WTC11 (cell line): ENCODE results near the gene UNC93A. TPM values are rescaled to one million over a fixed set of nuclear protein-coding genes. Genes with fewer than 3 reads are reported as not detected.

Experiments used
- ATAC-seq: fragments of 200-7000 bp; cut with Tn5 transposase; 2 replicates; pipeline ENCODE4 v1.10.0; 2021; ENCODE audit warnings: mild to moderate bottlenecking, moderate library complexity
- CTCF ChIA-PET: fragments of 300-600 bp; sonication (Branson Sonifier 250); formaldehyde crosslinking; loops from one replicate; lab custom pipeline; 2021; ENCODE audit warnings: antibody characterized with exemption; lab: Charles Lee
- POLR2A ChIA-PET: fragments of 350-600 bp; sonication (Branson Sonifier 250); formaldehyde crosslinking; loops from one replicate; lab custom pipeline; 2021; ENCODE audit warnings: antibody characterized with exemption; lab: Charles Lee
- DNase-seq: peaks from one replicate; pipeline ENCODE4 v3.0.0; 2021; ENCODE audit warnings: low spot score
- H3K27ac Mint-ChIP-seq: 2 replicates; pipeline ENCODE4 v1.8.0; 2021; ENCODE audit warnings: mixed read lengths
- H3K27me3 Mint-ChIP-seq: 2 replicates; pipeline ENCODE4 v1.8.0; 2021; ENCODE audit warnings: low read depth, mild to moderate bottlenecking, moderate library complexity, mixed read lengths
- H3K36me3 Mint-ChIP-seq: 2 replicates; pipeline ENCODE4 v1.8.0; 2021; ENCODE audit warnings: mixed read lengths
- H3K4me1 Mint-ChIP-seq: 2 replicates; pipeline ENCODE4 v1.8.0; 2022; ENCODE audit warnings: mixed read lengths
- H3K4me3 Mint-ChIP-seq: 2 replicates; pipeline ENCODE4 v1.8.0; 2021; ENCODE audit warnings: mild to moderate bottlenecking, moderate library complexity, mixed read lengths
- H3K9me3 Mint-ChIP-seq: 2 replicates; pipeline ENCODE4 v1.8.0; 2021; ENCODE audit warnings: mixed read lengths
- ATF1 ChIP-seq: sonication (generic); formaldehyde crosslinking; IDR thresholded peaks from 2 replicates; pipeline ENCODE4 v1.8.1; 2023; ENCODE audit warnings: mild to moderate bottlenecking, moderate library complexity, missing genetic modification reagents
- CREM ChIP-seq: sonication (generic); formaldehyde crosslinking; IDR thresholded peaks from 2 replicates; pipeline ENCODE4 v1.8.1; 2022; ENCODE audit warnings: mild to moderate bottlenecking, missing genetic modification reagents, moderate library complexity
- ETV6 ChIP-seq: sonication (generic); formaldehyde crosslinking; IDR thresholded peaks from 2 replicates; pipeline ENCODE4 v1.8.1; 2022; ENCODE audit warnings: mild to moderate bottlenecking, missing genetic modification reagents
- FOXK1 ChIP-seq: sonication (generic); formaldehyde crosslinking; IDR thresholded peaks from 2 replicates; pipeline ENCODE4 v1.8.0; 2022; ENCODE audit warnings: mild to moderate bottlenecking, moderate library complexity, missing genetic modification reagents
- GRHL2 ChIP-seq: fragments of 250-450 bp; sonication (Bioruptor Pico); IDR thresholded peaks from 2 replicates; pipeline ENCODE4 v1.8.0; 2022; ENCODE audit warnings: mild to moderate bottlenecking, moderate library complexity; ENCODE audit not compliant: insufficient replicate concordance, severe bottlenecking
- GTF2I ChIP-seq: fragments of 250-450 bp; sonication (Bioruptor Pico); conservative IDR thresholded peaks from 2 replicates; pipeline ENCODE4 v1.4.0; 2021; ENCODE audit warnings: mild to moderate bottlenecking
- KAT7 ChIP-seq: sonication (generic); formaldehyde crosslinking; IDR thresholded peaks from 2 replicates; pipeline ENCODE4 v1.8.1; 2023; ENCODE audit warnings: missing genetic modification reagents, mild to moderate bottlenecking, borderline replicate concordance
- NFYB ChIP-seq: sonication (generic); formaldehyde crosslinking; conservative IDR thresholded peaks from 2 replicates; pipeline ENCODE4 v1.8.0; 2022; ENCODE audit warnings: low read depth, missing genetic modification reagents
- NR1H2 ChIP-seq: sonication (generic); formaldehyde crosslinking; IDR thresholded peaks from 2 replicates; pipeline ENCODE4 v1.9.0; 2021; ENCODE audit warnings: mild to moderate bottlenecking, moderate library complexity, missing genetic modification reagents
- RORB ChIP-seq: fragments of 250-450 bp; sonication (Bioruptor Pico); IDR thresholded peaks from 2 replicates; pipeline ENCODE4 v1.9.0; 2021; ENCODE audit warnings: mild to moderate bottlenecking
- SMAD4 ChIP-seq: sonication (generic); formaldehyde crosslinking; IDR thresholded peaks from 2 replicates; pipeline ENCODE4 v1.8.0; 2022; ENCODE audit warnings: mild to moderate bottlenecking, missing genetic modification reagents
- SOX15 ChIP-seq: fragments of 250-450 bp; sonication (Bioruptor Pico); IDR thresholded peaks from 2 replicates; pipeline ENCODE4 v1.9.0; 2021; ENCODE audit warnings: mild to moderate bottlenecking
- TEAD1 ChIP-seq: sonication (generic); formaldehyde crosslinking; IDR thresholded peaks from 2 replicates; pipeline ENCODE4 v1.8.0; 2022; ENCODE audit warnings: mild to moderate bottlenecking, missing genetic modification reagents
- TEAD4 ChIP-seq: sonication (generic); formaldehyde crosslinking; IDR thresholded peaks from 2 replicates; pipeline ENCODE4 v1.8.0; 2022; ENCODE audit warnings: mild to moderate bottlenecking, missing genetic modification reagents
- ZNF121 ChIP-seq: sonication (generic); formaldehyde crosslinking; IDR thresholded peaks from 2 replicates; pipeline ENCODE4 v1.8.0; 2023; ENCODE audit warnings: missing genetic modification reagents
- ZNF138 ChIP-seq: sonication (generic); formaldehyde crosslinking; conservative IDR thresholded peaks from 2 replicates; pipeline ENCODE4 v1.8.1; 2022; ENCODE audit warnings: mild to moderate bottlenecking, moderate library complexity, missing genetic modification reagents
- ZNF317 ChIP-seq: sonication (generic); formaldehyde crosslinking; IDR thresholded peaks from 2 replicates; pipeline ENCODE4 v1.8.1; 2023; ENCODE audit warnings: low read depth, mild to moderate bottlenecking, moderate library complexity, missing genetic modification reagents, borderline replicate concordance
- total RNA-seq: library from RNA; stranded (reverse); gene quantifications from 3 replicates; pipeline ENCODE4 v1.2.3, GENCODE V29; 2021
- TF ChIP-seq, protein P1 (sequence below): sonication (generic); formaldehyde crosslinking; IDR thresholded peaks from 2 replicates; pipeline ENCODE4 v1.8.0; 2023; ENCODE audit warnings: mild to moderate bottlenecking, missing genetic modification reagents
- TF ChIP-seq, protein P2 (sequence below): sonication (generic); formaldehyde crosslinking; IDR thresholded peaks from 2 replicates; pipeline ENCODE4 v1.8.1; 2023; ENCODE audit warnings: mild to moderate bottlenecking, missing genetic modification reagents, moderate library complexity
- TF ChIP-seq, protein P3 (sequence below): fragments of 250-450 bp; sonication (Bioruptor Pico); IDR thresholded peaks from 2 replicates; pipeline ENCODE4 v1.9.0; 2021; ENCODE audit warnings: moderate library complexity, mild to moderate bottlenecking, inconsistent platforms, borderline replicate concordance
- TF ChIP-seq, protein P4 (sequence below): sonication (generic); formaldehyde crosslinking; IDR thresholded peaks from 2 replicates; pipeline ENCODE4 v1.8.0; 2022; ENCODE audit warnings: mild to moderate bottlenecking, missing genetic modification reagents
- TF ChIP-seq, protein P5 (sequence below): sonication (generic); formaldehyde crosslinking; IDR thresholded peaks from 2 replicates; pipeline ENCODE4 v1.8.1; 2023; ENCODE audit warnings: mild to moderate bottlenecking, moderate library complexity, missing genetic modification reagents

UNC93A gene
- total RNA-seq, 1 experiment from 2014 or later = 0.70 TPM

DNA sequence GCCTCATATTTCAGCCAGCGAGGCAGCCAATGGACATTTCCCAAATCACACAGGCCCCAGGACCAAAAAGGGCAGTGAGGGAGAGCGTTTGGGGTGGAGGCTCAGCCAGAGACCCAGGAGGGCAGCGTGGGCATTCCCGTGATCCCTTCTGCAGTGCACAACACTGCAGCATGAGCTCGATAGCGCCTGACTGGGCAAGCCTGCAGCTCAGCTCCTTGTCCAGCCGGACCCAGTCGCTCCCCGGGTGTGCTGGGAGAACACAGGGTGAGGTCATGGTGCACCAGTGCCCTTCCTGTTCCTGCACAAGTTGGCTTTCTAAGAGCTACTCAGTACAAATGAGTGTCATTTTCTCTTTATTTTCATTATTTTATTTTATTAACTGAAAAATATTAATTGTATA, 39.6 kb downstream of the UNC93A start:
- CTCF ChIA-PET = no interaction called here
- TF ChIP-seq, protein P1, sequence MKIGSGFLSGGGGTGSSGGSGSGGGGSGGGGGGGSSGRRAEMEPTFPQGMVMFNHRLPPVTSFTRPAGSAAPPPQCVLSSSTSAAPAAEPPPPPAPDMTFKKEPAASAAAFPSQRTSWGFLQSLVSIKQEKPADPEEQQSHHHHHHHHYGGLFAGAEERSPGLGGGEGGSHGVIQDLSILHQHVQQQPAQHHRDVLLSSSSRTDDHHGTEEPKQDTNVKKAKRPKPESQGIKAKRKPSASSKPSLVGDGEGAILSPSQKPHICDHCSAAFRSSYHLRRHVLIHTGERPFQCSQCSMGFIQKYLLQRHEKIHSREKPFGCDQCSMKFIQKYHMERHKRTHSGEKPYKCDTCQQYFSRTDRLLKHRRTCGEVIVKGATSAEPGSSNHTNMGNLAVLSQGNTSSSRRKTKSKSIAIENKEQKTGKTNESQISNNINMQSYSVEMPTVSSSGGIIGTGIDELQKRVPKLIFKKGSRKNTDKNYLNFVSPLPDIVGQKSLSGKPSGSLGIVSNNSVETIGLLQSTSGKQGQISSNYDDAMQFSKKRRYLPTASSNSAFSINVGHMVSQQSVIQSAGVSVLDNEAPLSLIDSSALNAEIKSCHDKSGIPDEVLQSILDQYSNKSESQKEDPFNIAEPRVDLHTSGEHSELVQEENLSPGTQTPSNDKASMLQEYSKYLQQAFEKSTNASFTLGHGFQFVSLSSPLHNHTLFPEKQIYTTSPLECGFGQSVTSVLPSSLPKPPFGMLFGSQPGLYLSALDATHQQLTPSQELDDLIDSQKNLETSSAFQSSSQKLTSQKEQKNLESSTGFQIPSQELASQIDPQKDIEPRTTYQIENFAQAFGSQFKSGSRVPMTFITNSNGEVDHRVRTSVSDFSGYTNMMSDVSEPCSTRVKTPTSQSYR = no peak
- TF ChIP-seq, protein P2, sequence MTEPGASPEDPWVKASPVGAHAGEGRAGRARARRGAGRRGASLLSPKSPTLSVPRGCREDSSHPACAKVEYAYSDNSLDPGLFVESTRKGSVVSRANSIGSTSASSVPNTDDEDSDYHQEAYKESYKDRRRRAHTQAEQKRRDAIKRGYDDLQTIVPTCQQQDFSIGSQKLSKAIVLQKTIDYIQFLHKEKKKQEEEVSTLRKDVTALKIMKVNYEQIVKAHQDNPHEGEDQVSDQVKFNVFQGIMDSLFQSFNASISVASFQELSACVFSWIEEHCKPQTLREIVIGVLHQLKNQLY (CRISPR knock-in tag) = no peak
- TF ChIP-seq, protein P3, sequence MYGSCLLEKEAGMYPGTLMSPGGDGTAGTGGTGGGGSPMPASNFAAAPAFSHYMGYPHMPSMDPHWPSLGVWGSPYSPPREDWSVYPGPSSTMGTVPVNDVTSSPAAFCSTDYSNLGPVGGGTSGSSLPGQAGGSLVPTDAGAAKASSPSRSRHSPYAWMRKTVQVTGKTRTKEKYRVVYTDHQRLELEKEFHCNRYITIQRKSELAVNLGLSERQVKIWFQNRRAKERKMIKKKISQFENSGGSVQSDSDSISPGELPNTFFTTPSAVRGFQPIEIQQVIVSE (CRISPR knock-in tag) = no peak
- TF ChIP-seq, protein P4, sequence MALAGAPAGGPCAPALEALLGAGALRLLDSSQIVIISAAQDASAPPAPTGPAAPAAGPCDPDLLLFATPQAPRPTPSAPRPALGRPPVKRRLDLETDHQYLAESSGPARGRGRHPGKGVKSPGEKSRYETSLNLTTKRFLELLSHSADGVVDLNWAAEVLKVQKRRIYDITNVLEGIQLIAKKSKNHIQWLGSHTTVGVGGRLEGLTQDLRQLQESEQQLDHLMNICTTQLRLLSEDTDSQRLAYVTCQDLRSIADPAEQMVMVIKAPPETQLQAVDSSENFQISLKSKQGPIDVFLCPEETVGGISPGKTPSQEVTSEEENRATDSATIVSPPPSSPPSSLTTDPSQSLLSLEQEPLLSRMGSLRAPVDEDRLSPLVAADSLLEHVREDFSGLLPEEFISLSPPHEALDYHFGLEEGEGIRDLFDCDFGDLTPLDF (CRISPR knock-in tag) = no peak
- TF ChIP-seq, all 79 proteins: peak for 0
- ATAC-seq (no peak), DNase-seq (no peak)
- H3K4me1 Mint-ChIP-seq = 0 out of 2 replicates have a peak, but pooled peaks cover 3% of the 10 kb centered on the region
- H3K36me3 Mint-ChIP-seq = peaks cover 17% of the 10 kb centered on the region
- POLR2A ChIA-PET = no interaction called here
- peaks cover 6% of the 10 kb centered on the region; the same call in 1 of the 2 replicates for H3K27me3 Mint-ChIP-seq
- H3K9me3 Mint-ChIP-seq = peaks cover 26% of the 10 kb centered on the region
- no peak overlapping the region for H3K4me3 Mint-ChIP-seq
- H3K27ac Mint-ChIP-seq = no peak overlapping the region

DNA sequence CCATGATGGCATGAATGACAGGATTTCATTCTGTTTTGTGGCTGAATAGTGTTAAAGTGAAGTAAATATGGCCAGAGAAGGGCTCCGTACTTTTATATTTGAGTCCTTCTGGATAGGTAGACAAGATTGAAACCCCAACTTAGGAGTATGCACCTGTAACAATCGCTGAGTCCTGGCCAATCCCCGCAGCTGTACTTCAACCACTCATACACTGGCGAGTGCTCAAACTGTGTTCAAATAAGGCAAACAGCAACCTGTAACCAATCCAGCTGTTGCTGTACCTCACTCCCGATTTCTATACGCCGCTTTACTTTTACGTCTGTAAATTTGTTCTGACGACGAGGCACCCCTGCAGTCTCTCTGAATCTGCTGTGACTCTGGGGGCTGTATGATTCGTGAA, 40.5 kb downstream of the UNC93A start:
- H3K9me3 Mint-ChIP-seq = peaks cover 20% of the 10 kb centered on the region
- H3K36me3 Mint-ChIP-seq = peaks cover 14% of the 10 kb centered on the region
- TF ChIP-seq RORB (CRISPR knock-in tag) (no peak), SMAD4 (CRISPR knock-in tag) (no peak), CREM (CRISPR knock-in tag) (no peak), TEAD4 (CRISPR knock-in tag) (no peak), ATF1 (CRISPR knock-in tag) (no peak), ETV6 (no peak), FOXK1 (no peak), ZNF138 (CRISPR knock-in tag) (no peak), TEAD1 (CRISPR knock-in tag) (no peak), GRHL2 (CRISPR knock-in tag) (no peak), ZNF317 (no peak)
- H3K27ac Mint-ChIP-seq = no peak overlapping the region
- H3K4me1 Mint-ChIP-seq = 0 out of 2 replicates have a peak, but pooled peaks cover 3% of the 10 kb centered on the region
- no peak overlapping the region for H3K4me3 Mint-ChIP-seq
- POLR2A ChIA-PET = no interaction called here
- no peak for ATAC-seq
- DNase-seq = no peak
- CTCF ChIA-PET = no interaction called here
- peaks cover 3% of the 10 kb centered on the region; the same call in 1 of the 2 replicates for H3K27me3 Mint-ChIP-seq

DNA sequence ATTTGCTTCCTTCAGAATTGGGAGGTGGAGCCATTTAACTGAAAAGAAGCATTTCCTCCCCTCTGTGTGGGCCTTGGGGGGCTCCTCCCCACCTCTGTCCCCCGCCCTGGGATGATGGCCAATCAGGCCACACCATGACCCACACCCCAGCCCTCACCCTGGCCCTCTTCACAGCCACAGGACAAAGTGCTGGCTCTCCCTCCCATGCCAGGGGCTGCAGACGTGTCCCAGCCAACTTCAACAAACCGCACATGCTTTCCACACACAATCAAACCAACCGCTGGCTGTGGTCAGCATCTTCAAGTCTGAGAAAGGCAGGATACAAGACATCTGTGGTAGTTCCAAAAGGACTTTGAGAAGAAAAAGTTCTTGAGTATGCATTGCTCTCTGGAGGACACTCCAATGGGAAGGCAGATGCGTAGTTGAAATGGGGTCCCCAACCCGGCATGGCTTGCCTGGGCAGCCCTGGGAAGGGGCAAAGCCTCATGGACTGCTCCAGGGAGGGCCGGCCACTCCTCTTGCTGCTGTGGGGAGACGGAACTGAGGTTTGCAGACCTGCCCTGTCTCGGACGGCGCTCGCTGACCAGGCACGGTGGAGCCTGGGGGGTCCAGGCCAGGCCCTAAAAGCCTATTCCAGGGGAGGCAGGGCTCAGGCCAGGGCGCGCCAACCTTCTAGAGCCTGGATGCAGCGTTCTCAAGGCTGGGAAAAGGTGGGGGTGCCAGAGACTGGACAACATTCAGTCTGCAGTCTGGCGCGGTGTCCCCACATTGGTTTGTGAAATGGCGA, 45.9 kb downstream of the UNC93A start:
- ChIA-PET POLR2A (no interaction called here), CTCF (interaction anchor here (1.0 kb wide), 1 partner anchor 14 kb away, joined by 3 read pairs; no protein-coding TSS in a partner anchor)
- DNase-seq (no peak), ATAC-seq (peak; percentile 38)
- H3K27ac Mint-ChIP-seq = no peak overlapping the region
- H3K4me1 Mint-ChIP-seq = peaks cover 9% of the 10 kb centered on the region
- H3K9me3 Mint-ChIP-seq = peaks cover 4% of the 10 kb centered on the region
- no peak overlapping the region for H3K4me3 Mint-ChIP-seq
- H3K27me3 Mint-ChIP-seq = peaks cover 4% of the 10 kb centered on the region; the same call in 1 of the 2 replicates
- peaks cover 2% of the 10 kb centered on the region; the same call in 1 of the 2 replicates for H3K36me3 Mint-ChIP-seq
- TF ChIP-seq, protein P5, sequence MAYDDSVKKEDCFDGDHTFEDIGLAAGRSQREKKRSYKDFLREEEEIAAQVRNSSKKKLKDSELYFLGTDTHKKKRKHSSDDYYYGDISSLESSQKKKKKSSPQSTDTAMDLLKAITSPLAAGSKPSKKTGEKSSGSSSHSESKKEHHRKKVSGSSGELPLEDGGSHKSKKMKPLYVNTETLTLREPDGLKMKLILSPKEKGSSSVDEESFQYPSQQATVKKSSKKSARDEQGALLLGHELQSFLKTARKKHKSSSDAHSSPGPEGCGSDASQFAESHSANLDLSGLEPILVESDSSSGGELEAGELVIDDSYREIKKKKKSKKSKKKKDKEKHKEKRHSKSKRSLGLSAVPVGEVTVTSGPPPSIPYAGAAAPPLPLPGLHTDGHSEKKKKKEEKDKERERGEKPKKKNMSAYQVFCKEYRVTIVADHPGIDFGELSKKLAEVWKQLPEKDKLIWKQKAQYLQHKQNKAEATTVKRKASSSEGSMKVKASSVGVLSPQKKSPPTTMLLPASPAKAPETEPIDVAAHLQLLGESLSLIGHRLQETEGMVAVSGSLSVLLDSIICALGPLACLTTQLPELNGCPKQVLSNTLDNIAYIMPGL = no peak
- TF ChIP-seq ZNF121 (CRISPR knock-in tag) (no peak), KAT7 (CRISPR knock-in tag) (no peak), TEAD1 (CRISPR knock-in tag) (no peak), NFYB (CRISPR knock-in tag) (no peak), CREM (CRISPR knock-in tag) (no peak), SOX15 (no peak), NR1H2 (CRISPR knock-in tag) (no peak), GTF2I (CRISPR knock-in tag) (no peak)
